GM18519 (cell line): ENCODE data around the gene TNFRSF13B.
"Not testable (repeated sequence)": the region's sequence is repeated elsewhere in the genome, so short reads cannot be mapped to it uniquely, and the experiment has no call there.

ENCODE experiments used
- ATAC-seq: cut with Tn5 transposase; IDR thresholded peaks from one replicate; pipeline ENCODE4 v1.9.1; 2021; ENCODE audit warnings: mild to moderate bottlenecking, moderate library complexity; ENCODE audit not compliant: unreplicated experiment, low FRiP score

Gene TNFRSF13B

DNA sequence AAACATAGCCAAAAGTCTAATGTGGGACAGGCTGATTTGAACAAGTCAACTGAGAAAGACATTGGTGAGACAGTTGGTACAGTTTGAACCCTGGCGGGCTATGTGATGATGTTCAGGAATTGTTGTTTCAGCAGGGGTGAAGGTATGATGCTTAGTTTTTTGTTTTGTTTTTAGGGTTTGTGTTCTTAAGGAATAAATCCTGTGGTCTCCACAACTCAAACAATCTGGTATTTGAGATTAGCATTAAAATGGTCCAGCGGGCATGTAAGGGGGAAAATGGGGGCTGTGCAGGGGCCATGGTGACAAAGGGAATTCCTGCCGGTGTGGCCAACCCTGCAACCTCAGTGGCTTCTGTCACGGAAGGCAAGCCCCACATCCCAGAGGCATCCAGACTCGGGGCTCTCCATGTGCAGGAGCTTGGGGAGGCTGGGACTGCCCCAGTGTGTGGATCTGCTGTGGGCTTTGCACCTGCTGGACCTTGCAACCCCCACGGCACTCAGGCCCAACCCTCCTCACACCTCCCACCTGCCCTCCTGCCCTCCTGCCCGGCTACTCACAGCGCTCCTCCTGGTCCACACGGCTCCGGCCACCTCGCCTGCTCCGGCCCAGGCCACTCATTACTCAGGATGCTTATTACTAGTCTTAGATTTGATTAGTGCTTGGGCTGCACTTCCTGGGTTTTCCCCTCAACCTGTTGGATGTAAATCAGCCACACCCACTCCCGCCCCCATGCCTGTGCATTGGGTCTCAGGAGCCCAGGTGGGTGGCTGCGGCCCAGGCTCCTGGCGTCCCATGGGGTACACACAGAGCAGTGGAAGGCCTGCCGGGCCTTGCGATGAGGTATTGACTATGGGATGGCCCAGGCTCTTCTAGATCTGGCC lies at the start of gene TNFRSF13B:
TNFRSF13B (minus strand) TSS at position 661 of the 881 bp plus-strand sequence; CDS start at position 618, 43 bp downstream.
- ATAC-seq = no peak

DNA sequence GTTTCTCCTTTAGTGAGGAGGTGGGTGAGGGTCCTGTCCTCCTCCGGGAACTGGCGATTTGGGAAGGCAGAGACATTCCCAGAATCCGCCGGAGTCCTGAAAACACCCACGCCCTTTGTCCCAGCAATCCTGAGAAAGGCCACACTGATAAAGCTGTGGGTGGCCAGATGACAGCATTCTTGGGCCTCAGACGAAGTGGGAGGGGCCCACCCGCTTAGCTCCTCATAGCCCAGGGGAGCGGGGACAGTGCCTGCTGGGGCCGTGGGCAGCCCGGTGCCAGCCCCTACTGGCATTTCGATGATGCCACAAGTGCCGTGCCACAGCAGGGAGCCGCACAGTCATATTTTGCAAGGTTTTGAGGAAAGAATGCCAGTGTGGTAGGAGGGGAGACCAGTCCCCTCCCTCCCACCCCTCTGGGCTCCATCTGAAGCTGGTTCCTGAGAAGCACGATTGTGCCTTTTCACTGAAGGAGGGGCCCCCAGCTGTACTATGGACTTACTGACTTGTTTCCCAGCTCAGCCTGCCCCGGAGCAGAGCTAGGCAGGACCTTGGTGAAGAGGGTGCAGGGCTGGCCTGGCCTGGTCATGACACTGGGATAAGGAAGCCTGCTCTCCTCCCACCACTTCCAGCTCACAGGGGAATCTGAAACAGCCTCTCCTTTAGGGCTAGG lies 49.4 kb upstream of the TNFRSF13B start:
- no peak for ATAC-seq

- no peak for ATAC-seq
Observed at GRCh38 chr17:17020821-17021193, 48.9 kb upstream of the TNFRSF13B start.

DNA sequence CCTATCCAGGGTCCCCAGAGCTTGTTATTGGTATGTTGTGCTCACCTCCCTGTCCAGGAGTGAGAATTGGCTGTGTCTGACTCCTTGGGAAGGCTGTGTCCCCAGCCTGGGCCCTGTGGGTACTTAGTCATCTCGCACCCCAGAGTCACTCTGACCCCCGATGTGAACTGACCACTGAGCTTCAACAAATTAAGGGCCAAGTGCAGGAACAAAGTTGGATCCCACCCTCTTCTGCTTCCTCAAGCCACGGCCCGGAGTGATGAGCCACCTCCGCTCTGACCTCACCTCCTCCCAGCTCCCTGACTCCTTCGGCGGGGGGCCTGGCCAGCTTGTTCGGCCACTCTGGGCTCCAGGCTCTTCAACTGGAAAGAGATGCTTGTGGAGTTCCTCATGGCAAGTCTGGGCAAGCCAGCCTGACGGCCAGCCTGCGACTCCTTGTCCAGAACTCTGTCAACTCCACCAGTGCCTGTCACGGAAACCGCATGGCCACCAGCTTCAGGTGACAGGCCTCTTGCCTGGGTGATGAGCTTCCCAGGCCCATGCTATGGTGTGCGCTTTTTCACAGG lies 48.1 kb upstream of the TNFRSF13B start:
- no peak for ATAC-seq

DNA sequence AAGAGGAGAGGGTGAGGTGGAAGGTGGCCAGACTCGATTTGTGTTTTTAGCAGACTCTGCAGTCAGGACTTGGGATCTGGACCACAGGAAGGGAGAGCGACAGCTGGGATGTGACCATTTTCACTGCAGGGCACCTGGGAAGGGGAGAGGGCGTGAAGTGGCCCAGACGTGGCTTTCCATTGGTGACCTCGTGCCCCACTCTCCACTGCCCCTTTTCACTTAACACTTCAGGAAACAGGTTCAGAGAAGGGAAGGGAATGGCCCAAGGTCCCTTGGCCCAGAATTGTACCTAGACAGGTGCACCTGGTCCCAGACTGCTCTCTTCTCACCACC lies 47.5 kb upstream of the TNFRSF13B start:
- ATAC-seq = no peak

DNA sequence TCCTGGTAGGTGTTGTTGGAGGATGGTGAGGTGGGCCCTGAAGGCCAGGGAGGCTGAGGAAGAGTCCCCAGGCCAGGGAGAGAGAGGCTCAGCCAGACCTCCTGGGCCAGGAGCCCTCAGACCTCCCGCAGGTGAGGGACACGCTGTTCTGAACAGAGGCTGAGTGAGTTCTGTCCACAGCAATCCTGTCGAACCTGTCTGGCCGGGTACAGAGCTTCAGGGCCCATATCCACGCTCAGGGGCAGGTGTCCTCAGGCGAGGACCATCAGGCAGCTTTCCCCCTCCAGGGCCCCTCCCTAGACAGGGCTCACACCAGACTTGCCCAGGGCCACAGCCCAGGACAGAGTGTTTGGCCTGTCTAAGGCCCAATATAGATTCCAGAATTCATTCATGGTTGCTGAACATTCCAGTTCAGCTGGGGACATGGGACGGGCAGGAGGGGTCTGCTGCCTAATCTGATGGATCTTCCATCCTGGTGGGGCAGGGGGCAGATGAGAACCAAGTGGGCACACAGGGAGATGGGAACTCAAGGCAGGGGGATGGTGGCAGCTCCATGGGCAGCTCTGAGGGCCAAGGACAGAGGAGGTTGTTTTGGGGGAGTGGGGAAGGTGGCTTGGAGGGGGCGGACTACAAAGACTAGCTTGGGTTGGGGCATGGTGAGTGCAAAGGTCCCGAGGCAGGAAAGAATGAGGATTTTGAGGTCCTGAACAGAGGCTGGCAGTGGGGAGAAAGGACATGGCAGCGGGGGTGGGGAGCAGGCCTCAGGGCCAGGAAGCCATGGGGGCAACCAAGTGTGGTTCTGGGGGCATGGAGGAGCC lies 46.9 kb upstream of the TNFRSF13B start:
- ATAC-seq = no peak

DNA sequence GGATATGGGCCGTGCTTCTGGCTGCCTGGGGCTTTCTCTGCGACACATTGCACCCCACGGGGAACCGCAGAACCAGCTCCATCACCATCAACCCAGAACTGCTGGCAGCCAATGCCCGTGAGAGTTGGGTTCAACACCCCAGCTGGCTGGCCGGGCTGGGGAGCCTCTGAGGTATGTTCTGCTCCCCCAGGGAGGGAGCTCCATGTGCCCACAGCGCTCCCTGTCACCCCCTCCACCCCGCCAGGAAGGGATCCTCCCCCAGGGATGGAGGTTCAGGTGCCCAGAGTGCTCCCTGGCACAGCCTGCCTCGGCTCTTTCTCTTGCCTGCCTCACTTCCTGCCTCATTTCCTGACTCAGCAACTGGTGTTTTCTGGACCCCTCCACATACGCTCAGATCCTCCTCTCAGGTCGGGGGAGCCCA lies 46.1 kb upstream of the TNFRSF13B start:
- ATAC-seq = no peak

DNA sequence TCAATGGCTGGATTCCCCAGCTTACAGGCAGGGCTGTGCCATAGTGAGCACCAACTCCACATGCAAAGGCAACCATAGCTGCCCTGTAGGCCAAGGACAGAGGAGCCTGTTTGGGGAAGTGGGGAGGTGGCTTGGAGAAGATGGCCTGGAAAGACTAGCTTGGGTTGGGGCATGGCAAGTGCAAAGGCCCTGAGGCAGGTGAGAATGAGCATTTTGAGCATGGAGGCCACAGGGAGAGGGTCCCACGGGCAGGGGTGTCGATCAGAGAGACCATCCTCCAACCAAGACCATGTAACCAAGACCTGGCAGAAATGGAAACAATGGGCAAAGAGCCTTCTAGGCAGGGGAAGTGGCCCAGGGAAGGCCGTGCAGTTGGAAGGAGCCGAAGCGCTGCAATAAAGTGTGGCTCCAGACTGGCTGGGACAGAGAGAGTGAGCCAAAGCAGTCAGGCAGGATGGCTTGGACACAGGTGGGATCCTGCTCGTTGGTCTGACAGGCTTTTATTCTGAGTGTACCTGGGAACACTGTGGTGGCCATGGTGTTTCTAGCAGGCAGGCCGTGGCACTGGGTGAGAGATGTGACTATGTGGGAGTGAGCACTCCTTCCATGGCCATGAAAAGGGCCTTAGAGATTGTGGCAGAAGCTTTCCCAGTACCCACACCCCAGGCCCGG lies 45.6 kb upstream of the TNFRSF13B start:
- no peak for ATAC-seq

DNA sequence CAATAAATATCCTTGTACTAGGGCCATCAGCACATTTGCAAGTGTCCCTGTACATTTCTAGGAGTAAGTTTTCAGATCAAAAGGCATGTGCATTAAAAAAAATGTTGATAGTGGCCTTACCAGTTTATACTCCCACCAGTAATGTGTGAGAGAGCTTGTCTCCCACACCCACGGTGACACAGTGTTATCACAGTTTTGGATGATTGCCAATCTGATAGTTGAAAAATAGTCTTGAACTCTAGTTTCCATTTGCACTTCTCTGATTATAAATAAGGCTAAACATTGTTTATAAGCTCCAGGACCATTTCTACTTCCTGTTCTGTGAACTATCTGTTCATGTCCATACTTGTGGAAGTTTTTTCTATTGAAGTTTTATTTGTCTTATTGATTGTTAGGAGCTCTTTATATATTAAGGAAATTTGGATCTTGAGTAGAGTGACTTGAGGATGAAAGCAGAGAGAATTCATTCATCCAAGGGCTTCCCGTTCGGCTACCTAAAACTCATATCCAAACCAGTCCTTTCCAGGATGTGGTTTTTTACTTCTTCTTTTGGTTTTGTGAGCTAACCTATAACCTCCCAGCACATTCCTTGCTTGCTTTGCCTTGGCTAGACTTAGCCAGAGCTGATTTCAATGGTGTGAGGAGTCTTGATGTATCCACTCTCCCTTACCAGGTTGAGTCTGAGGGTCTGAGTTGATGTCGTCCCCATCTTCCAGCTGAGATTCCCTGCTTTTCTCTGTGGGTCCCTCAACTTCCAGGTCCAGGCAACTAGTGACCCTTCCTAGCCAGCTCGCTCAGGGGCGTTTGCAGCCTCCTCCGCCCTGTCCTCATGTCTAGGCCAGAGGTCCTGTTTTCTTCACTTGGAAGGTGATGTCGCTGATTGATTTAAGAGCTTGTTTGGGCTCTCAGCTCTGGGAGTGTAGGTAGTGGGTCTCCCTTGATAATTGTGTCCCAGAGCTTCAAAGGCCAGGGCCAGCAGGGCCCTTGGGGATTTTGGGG lies 44.6 kb upstream of the TNFRSF13B start:
- ATAC-seq = not testable (repeated sequence)

- no peak for ATAC-seq
Observed at GRCh38 chr17:17015230-17015629, 43.3 kb upstream of the TNFRSF13B start.

DNA sequence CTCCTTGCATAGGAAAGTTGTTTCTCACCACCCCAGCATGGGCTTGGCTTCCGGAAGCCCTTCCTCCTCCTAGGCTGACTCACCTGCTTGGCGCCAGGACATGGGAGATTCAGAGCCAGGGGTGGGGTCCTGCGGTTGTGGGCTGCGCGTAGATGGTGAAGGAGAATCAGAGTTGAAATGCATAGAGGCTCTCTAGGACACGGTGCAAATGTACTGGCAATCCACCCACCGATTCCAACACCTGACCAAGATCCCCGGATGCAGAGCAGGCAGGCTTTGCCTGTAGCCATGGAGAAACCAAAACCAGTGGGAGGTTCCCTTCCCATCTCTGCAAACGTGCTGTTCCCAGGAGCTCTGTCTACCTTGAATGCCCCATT lies 42.8 kb upstream of the TNFRSF13B start:
- not testable (repeated sequence) for ATAC-seq

- not testable (repeated sequence) for ATAC-seq
Observed at GRCh38 chr17:17013828-17014747, 42.2 kb upstream of the TNFRSF13B start.

- not testable (repeated sequence) for ATAC-seq
Observed at GRCh38 chr17:17011043-17011907, 39.4 kb upstream of the TNFRSF13B start.

- ATAC-seq = not testable (repeated sequence)
Observed at GRCh38 chr17:17010545-17011034, 38.7 kb upstream of the TNFRSF13B start.

DNA sequence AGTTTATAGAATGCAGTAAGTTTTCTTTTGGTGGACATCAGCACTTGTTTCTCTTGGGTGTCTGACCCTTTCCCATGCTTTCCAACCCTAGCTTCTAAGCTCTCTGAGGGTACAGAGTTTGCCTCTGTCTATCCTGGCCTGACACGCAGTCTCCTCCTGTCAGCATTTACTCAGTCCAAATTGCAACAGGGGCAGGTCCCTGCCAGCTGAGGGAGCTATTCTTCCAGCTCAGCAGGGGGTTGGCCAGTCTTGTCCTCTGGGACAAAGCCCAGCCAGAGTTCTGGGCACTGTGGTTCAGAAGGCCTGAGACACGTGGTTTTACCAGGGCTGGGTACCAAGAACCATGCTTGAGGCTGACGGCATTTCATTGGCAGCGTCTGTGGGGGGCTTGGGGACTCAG lies 38.1 kb upstream of the TNFRSF13B start:
- ATAC-seq = not testable (repeated sequence)

- not testable (repeated sequence) for ATAC-seq
Observed at GRCh38 chr17:17008621-17009397, 36.9 kb upstream of the TNFRSF13B start.
